Fibroblast of gingiva (primary cell): ENCODE measurements around the gene NTPCR.
A peak's percentile ranks its signal among the peaks of the same experiment; 100 is the strongest.
"Not testable (repeated sequence)": the region's sequence is repeated elsewhere in the genome, so short reads cannot be mapped to it uniquely, and the experiment has no call there.

Experiments
- DNase-seq: peaks from one replicate; pipeline ENCODE4 v3.0.0-alpha.2; 2011; ENCODE audit warnings: low read depth

Gene NTPCR

GRCh38 chr1:232950197-232951176 is at the start of gene NTPCR:
Gene NTPCR, plus strand, starts transcription at chr1:232950611. Its CDS starts 100 bp downstream, at chr1:232950711.
- peak; percentile 85 for DNase-seq

- DNase-seq, result no peak
Observed at GRCh38 chr1:232900818-232901217, 49.6 kb upstream of the NTPCR start.

GRCh38 chr1:232901255-232901654 is 49.2 kb upstream of the NTPCR start:
- DNase-seq, result no peak

- no peak for DNase-seq
Observed at GRCh38 chr1:232902774-232903350, 47.5 kb upstream of the NTPCR start.

GRCh38 chr1:232904131-232904530 is 46.3 kb upstream of the NTPCR start:
- no peak for DNase-seq

- peak; percentile 27 for DNase-seq
Observed at GRCh38 chr1:232904566-232904965, 45.8 kb upstream of the NTPCR start.

GRCh38 chr1:232905331-232906034 is 44.9 kb upstream of the NTPCR start:
- DNase-seq, result no peak

GRCh38 chr1:232906441-232906840 is 44.0 kb upstream of the NTPCR start:
- no peak for DNase-seq

GRCh38 chr1:232908831-232909230 is 41.6 kb upstream of the NTPCR start:
- DNase-seq, result no peak

GRCh38 chr1:232909752-232910151 is 40.7 kb upstream of the NTPCR start:
- no peak for DNase-seq

- no peak for DNase-seq
Observed at GRCh38 chr1:232911027-232911599, 39.3 kb upstream of the NTPCR start.

- DNase-seq, result no peak
Observed at GRCh38 chr1:232912845-232913580, 37.4 kb upstream of the NTPCR start.

GRCh38 chr1:232914271-232914670 is 36.1 kb upstream of the NTPCR start:
- DNase-seq, result not testable (repeated sequence)

- no peak for DNase-seq
Observed at GRCh38 chr1:232915212-232915611, 35.2 kb upstream of the NTPCR start.

GRCh38 chr1:232917053-232917452 is 33.4 kb upstream of the NTPCR start:
- DNase-seq, result no peak

GRCh38 chr1:232921381-232921780 is 29.0 kb upstream of the NTPCR start:
- DNase-seq, result peak; percentile 56

GRCh38 chr1:232922485-232922884 is 27.9 kb upstream of the NTPCR start:
- DNase-seq, result peak; percentile 54

- no peak for DNase-seq
Observed at GRCh38 chr1:232923739-232924386, 26.5 kb upstream of the NTPCR start.

GRCh38 chr1:232924874-232925273 is 25.5 kb upstream of the NTPCR start:
- DNase-seq, result no peak

- peak; percentile 27 for DNase-seq
Observed at GRCh38 chr1:232925421-232926220, 24.8 kb upstream of the NTPCR start.
